Parathyroid adenoma (tissue), 2 donors: ENCODE measurements around the gene TBCD.

Experiments
- H2AFZ ChIP-seq: fragments of 300-600 bp; sonication (generic); one replicate; pipeline ENCODE4 v1.7.0; 2017; ENCODE audit warnings: antibody characterized with exemption, mild to moderate bottlenecking
- H3K27ac ChIP-seq: fragments of 300-600 bp; sonication (generic); one replicate; pipeline ENCODE4 v1.7.0; 2017
- H3K27me3 ChIP-seq: fragments of 300-600 bp; sonication (generic); one replicate; pipeline ENCODE4 v1.7.0; 2017; ENCODE audit warnings: low read length; ENCODE audit not compliant: control insufficient read depth, insufficient read depth
- H3K36me3 ChIP-seq: fragments of 300-600 bp; sonication (generic); one replicate; pipeline ENCODE4 v1.7.0; 2017; ENCODE audit warnings: low read length; ENCODE audit not compliant: control insufficient read depth, insufficient read depth
- H3K4me1 ChIP-seq: fragments of 300-600 bp; sonication (generic); one replicate; pipeline ENCODE4 v1.7.0; 2017; ENCODE audit warnings: control low read depth
- H3K4me2 ChIP-seq: fragments of 300-600 bp; sonication (generic); one replicate; pipeline ENCODE4 v1.7.0; 2017; ENCODE audit warnings: low read length
- H3K4me3 ChIP-seq: fragments of 300-600 bp; sonication (generic); one replicate; pipeline ENCODE4 v1.7.0; 2017; ENCODE audit warnings: low read depth, low read length
- H3K79me2 ChIP-seq: fragments of 300-600 bp; sonication (generic); one replicate; pipeline ENCODE4 v1.7.0; 2017; ENCODE audit warnings: control low read depth
- H3K9ac ChIP-seq: fragments of 300-600 bp; sonication (generic); one replicate; pipeline ENCODE4 v1.7.0; 2017; ENCODE audit warnings: mild to moderate bottlenecking
- H3K9me3 ChIP-seq: fragments of 300-600 bp; sonication (generic); one replicate; pipeline ENCODE4 v1.7.0; 2017; ENCODE audit warnings: low read length; ENCODE audit not compliant: control insufficient read depth
- TF ChIP-seq, protein P1 (sequence below): fragments of 300-600 bp; sonication (generic); IDR thresholded peaks from one replicate; pipeline ENCODE4 v1.7.0; 2017; ENCODE audit warnings: antibody characterized with exemption, mild to moderate bottlenecking
- donor health status: primary hyperparathyroidism.

TBCD gene

DNA sequence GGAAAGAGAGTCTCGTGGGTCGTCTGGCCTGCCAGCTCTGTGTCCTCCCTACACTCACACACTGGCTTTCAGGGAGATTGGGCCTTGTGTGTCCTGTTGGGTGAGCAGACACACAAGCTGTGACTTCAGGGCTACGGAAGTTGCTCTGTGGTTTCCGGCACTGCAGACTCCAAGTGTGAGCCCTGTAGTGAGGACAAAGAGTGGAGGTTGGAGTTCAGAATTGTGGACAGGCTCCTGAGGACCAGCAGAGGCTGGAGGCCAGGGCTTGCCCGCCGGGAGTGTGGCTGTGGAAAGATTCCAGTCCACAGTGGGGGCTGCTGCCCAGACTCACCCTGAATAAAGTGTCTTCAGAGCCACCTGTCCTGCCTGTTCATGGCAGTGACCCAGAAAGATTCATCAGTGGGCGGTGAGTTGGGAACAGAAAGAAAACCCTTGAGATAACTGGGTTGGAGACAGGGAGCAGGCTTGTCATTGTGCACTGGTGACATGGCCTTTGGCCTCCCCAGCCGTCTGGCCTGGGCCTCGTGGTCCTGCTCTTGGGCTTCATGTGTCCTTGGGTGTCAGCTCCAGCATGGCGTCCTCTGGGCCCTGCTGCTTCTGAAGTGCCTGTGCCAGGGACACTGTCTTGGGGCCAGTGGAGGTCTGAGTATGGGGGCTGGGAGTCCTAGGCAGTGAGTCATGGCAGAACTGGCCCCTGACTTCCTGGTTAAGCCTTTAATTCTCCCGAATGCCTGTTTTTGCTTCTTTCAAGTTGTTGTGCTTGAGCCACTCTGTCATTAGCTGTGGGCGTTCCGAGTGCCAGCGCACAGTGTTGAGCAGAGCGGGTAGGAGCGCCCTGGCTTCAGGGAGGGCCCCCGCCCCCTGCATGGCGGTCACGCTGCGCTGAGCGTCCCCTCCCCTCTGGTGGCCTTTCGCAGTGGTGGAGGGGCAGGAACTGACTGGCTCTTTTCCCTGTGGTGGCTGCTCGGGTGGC lies 107.9 kb downstream of the TBCD start:
- no peaks in the 10 kb centered on the region for H3K27me3 ChIP-seq
- H3K4me1 ChIP-seq: peaks cover 29% of the 10 kb centered on the region
- H3K9ac ChIP-seq: no peak overlapping the region
- H3K4me3 ChIP-seq: no peak overlapping the region
- H3K79me2 ChIP-seq: peaks cover 8% of the 10 kb centered on the region
- peak overlapping the region; percentile 91 for H3K27ac ChIP-seq
- H2AFZ ChIP-seq: peak overlapping the region; percentile 84
- H3K4me2 ChIP-seq: peak overlapping the region; percentile 29
- TF ChIP-seq, protein P1, sequence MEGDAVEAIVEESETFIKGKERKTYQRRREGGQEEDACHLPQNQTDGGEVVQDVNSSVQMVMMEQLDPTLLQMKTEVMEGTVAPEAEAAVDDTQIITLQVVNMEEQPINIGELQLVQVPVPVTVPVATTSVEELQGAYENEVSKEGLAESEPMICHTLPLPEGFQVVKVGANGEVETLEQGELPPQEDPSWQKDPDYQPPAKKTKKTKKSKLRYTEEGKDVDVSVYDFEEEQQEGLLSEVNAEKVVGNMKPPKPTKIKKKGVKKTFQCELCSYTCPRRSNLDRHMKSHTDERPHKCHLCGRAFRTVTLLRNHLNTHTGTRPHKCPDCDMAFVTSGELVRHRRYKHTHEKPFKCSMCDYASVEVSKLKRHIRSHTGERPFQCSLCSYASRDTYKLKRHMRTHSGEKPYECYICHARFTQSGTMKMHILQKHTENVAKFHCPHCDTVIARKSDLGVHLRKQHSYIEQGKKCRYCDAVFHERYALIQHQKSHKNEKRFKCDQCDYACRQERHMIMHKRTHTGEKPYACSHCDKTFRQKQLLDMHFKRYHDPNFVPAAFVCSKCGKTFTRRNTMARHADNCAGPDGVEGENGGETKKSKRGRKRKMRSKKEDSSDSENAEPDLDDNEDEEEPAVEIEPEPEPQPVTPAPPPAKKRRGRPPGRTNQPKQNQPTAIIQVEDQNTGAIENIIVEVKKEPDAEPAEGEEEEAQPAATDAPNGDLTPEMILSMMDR: peak; percentile 19
- H3K9me3 ChIP-seq: no peaks in the 10 kb centered on the region
- no peaks in the 10 kb centered on the region for H3K36me3 ChIP-seq

DNA sequence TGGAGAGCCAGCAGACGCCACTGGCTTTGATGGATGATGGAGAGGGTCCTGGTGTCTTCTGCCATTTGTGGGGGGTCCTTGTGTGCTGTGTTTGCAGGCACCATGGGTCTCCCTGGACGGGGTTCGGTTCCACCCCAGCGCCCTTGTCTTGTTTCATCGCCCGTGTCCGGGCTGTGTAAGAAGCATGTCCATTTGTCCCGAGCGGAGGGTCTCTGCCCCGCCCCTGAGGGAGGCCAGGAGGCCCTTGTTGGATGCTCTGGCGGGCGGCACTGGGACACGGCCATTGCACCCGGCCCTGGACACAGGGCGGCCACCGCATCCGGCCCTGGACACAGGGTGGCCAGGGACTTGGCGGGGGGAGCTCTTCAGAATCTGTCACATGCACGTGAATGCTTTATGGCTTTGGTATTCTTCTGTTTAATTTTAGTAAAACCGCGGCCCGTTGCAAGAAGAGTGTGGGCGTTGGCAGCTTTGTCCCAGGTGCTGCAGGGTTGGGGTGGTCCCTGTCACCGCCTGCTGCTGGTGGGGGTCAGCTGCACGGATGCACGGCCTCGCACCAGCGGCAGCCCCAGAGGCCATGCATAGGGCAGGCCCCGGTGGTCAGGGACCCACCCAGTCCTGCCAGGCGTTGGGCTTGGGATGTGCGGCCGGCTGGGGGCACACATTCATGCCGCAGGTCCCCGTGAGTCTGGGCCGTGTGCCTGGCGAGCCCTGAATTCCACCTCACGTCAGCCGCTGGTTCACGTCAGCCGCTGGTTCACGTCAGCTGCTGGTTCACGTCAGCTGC lies 108.9 kb downstream of the TBCD start:
- Histone ChIP-seq H3K79me2 (peaks cover 13% of the 10 kb centered on the region), H3K9me3 (no peaks in the 10 kb centered on the region), H3K4me3 (no peak overlapping the region), H3K27ac (peak overlapping the region; percentile 91), H3K4me2 (peak overlapping the region; percentile 29), H3K27me3 (no peaks in the 10 kb centered on the region), H3K9ac (no peak overlapping the region), H3K36me3 (no peaks in the 10 kb centered on the region), H2AFZ (peak overlapping the region; percentile 84), H3K4me1 (peaks cover 29% of the 10 kb centered on the region)
- TF ChIP-seq, protein P1: no peak

- no peak overlapping the region for H2AFZ ChIP-seq
- peaks cover 19% of the 10 kb centered on the region for H3K79me2 ChIP-seq
- H3K27me3 ChIP-seq: no peaks in the 10 kb centered on the region
- H3K4me2 ChIP-seq: no peak overlapping the region
- H3K4me1 ChIP-seq: peaks cover 29% of the 10 kb centered on the region
- no peak overlapping the region for H3K4me3 ChIP-seq
- no peaks in the 10 kb centered on the region for H3K9me3 ChIP-seq
- TF ChIP-seq, protein P1: no peak
- H3K36me3 ChIP-seq: no peaks in the 10 kb centered on the region
- H3K9ac ChIP-seq: no peak overlapping the region
- H3K27ac ChIP-seq: no peak overlapping the region
Measured at GRCh38 chr17:82861393-82861775, 109.5 kb downstream of the TBCD start.

DNA sequence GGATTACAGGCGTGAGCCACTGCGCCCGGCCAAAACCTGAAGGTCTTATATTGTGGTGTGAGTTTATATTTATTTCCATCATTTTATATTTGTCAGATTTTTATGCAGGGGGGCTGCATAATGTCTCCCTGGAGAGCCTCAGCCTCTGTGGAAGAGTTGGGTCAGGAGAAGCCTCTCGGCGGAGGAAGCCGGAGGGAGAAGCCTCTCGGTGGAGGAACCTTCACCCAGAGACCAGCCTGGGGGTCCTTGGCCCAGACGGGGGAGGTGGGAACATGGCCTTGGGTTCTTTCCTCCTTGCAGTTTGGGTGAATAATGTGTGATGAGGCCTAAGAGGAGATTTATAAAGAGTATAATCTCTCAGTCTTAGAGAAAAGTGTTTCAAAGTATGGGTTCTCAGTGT lies 110.3 kb downstream of the TBCD start:
- Histone ChIP-seq H3K9me3 (no peaks in the 10 kb centered on the region), H3K9ac (no peak overlapping the region), H3K27me3 (no peaks in the 10 kb centered on the region), H3K79me2 (peaks cover 26% of the 10 kb centered on the region), H3K27ac (no peak overlapping the region), H3K4me3 (no peak overlapping the region), H2AFZ (no peak overlapping the region), H3K4me1 (peaks cover 29% of the 10 kb centered on the region), H3K4me2 (no peak overlapping the region), H3K36me3 (no peaks in the 10 kb centered on the region)
- TF ChIP-seq, protein P1: no peak
